Hepatocyte (in vitro differentiated cells): ENCODE data around the gene RICTOR. TPM values are rescaled to one million over a fixed set of nuclear protein-coding genes. Genes with fewer than 3 reads are reported as not detected.
A peak's percentile ranks its signal among the peaks of the same experiment; 100 is the strongest.

ENCODE experiments used
- DNase-seq: peaks from one replicate; pipeline ENCODE4 v3.0.0-alpha.2; 2016; ENCODE audit warnings: low spot score
- H2AFZ ChIP-seq: fragments of 200-600 bp; sonication (generic); 2 replicates; pipeline ENCODE4 v1.6.0; 2016; ENCODE audit warnings: antibody characterized with exemption, mild to moderate bottlenecking
- H3K27ac ChIP-seq: fragments of 200-600 bp; sonication (generic); 2 replicates; pipeline ENCODE4 v1.5.1; 2016; ENCODE audit warnings: mild to moderate bottlenecking
- H3K27me3 ChIP-seq: fragments of 200-600 bp; sonication (generic); 2 replicates; pipeline ENCODE4 v1.6.1; 2016
- H3K36me3 ChIP-seq: fragments of 200-600 bp; sonication (generic); replicated peaks from 2 replicates; pipeline ENCODE4 v1.5.1; 2016; ENCODE audit warnings: low read depth; ENCODE audit not compliant: insufficient read depth
- H3K4me1 ChIP-seq: fragments of 200-600 bp; sonication (generic); 2 replicates; pipeline ENCODE4 v1.5.1; 2016; ENCODE audit warnings: mild to moderate bottlenecking, moderate library complexity; ENCODE audit not compliant: insufficient read depth
- H3K4me2 ChIP-seq: fragments of 200-600 bp; sonication (generic); 2 replicates; pipeline ENCODE4 v1.6.0; 2016
- H3K4me3 ChIP-seq: fragments of 200-600 bp; sonication (generic); 2 replicates; pipeline ENCODE4 v1.5.1; 2016; ENCODE audit warnings: mild to moderate bottlenecking
- H3K79me2 ChIP-seq: fragments of 200-600 bp; sonication (generic); 2 replicates; pipeline ENCODE4 v1.6.0; 2017; ENCODE audit warnings: mild to moderate bottlenecking
- H3K9me2 ChIP-seq: fragments of 200-600 bp; sonication (generic); replicated peaks from 2 replicates; pipeline ENCODE4 v1.6.0; 2017; ENCODE audit warnings: mild to moderate bottlenecking; ENCODE audit not compliant: insufficient read depth
- H3K9me3 ChIP-seq: fragments of 200-600 bp; sonication (generic); 2 replicates; pipeline ENCODE4 v1.5.1; 2016; ENCODE audit warnings: low read depth, mild to moderate bottlenecking
- H4K20me1 ChIP-seq: fragments of 200-600 bp; sonication (generic); 2 replicates; pipeline ENCODE4 v1.6.0; 2016; ENCODE audit warnings: mild to moderate bottlenecking; ENCODE audit not compliant: insufficient read depth, poor library complexity, severe bottlenecking
- EZH2 ChIP-seq: fragments of 200-600 bp; sonication (generic); IDR thresholded peaks from 2 replicates; pipeline ENCODE4 v1.6.1; 2016; ENCODE audit warnings: antibody characterized with exemption, mild to moderate bottlenecking, borderline replicate concordance
- EZH2phosphoT487 ChIP-seq: fragments of 200-600 bp; sonication (generic); IDR thresholded peaks from one replicate; pipeline ENCODE4 v1.6.1; 2018; ENCODE audit warnings: antibody characterized with exemption, mild to moderate bottlenecking, low read depth, moderate library complexity; ENCODE audit not compliant: unreplicated experiment, severe bottlenecking
- WGBS: methylation state at CpG from one replicate; pipeline ENCODE4 v1.1.6; 2016; ENCODE audit warnings: low lambda C conversion rate; ENCODE audit errors: missing lambda C conversion rate; 5-methylcytosine and 5-hydroxymethylcytosine counted together
- polyA plus RNA-seq: library from polyadenylated mRNA; unstranded; fragments of >200 nt; fragmentation: Nextera tagmentation; extraction: Ambion mirVana; gene quantifications from 2 replicates; pipeline ENCODE4 v1.2.1, GENCODE V29; 2016
- total RNA-seq: library from RNA; depleted of rRNA; stranded (reverse); fragments of >200 nt; gene quantifications from 2 replicates; pipeline ENCODE4 v1.2.3, GENCODE V29; 2014
- TF ChIP-seq, protein P1 (sequence below): fragments of 200-600 bp; sonication (generic); IDR thresholded peaks from 2 replicates; pipeline ENCODE4 v1.5.1; 2016; ENCODE audit warnings: antibody characterized with exemption, mild to moderate bottlenecking; ENCODE audit not compliant: poor library complexity

Gene RICTOR
- total and polyA plus RNA-seq, 2 experiments from 2014 or later, result 8.5 to 29.1 TPM

- Histone ChIP-seq H3K9me3 (no peaks in the 10 kb centered on the region), H3K4me2 (peak overlapping the region; percentile 66), H3K27ac (no peak overlapping the region), H3K27me3 (no peaks in the 10 kb centered on the region), H4K20me1 (peaks cover 19% of the 10 kb centered on the region), H3K4me1 (peaks cover 10% of the 10 kb centered on the region), H3K79me2 (peaks cover 94% of the 10 kb centered on the region), H2AFZ (no peak overlapping the region), H3K9me2 (no peaks in the 10 kb centered on the region), H3K4me3 (no peak overlapping the region), H3K36me3 (no peaks in the 10 kb centered on the region)
- 95% methylated on average over 2 of the region's 2 CpGs for WGBS
- DNase-seq, result no peak
- TF ChIP-seq, protein P1, sequence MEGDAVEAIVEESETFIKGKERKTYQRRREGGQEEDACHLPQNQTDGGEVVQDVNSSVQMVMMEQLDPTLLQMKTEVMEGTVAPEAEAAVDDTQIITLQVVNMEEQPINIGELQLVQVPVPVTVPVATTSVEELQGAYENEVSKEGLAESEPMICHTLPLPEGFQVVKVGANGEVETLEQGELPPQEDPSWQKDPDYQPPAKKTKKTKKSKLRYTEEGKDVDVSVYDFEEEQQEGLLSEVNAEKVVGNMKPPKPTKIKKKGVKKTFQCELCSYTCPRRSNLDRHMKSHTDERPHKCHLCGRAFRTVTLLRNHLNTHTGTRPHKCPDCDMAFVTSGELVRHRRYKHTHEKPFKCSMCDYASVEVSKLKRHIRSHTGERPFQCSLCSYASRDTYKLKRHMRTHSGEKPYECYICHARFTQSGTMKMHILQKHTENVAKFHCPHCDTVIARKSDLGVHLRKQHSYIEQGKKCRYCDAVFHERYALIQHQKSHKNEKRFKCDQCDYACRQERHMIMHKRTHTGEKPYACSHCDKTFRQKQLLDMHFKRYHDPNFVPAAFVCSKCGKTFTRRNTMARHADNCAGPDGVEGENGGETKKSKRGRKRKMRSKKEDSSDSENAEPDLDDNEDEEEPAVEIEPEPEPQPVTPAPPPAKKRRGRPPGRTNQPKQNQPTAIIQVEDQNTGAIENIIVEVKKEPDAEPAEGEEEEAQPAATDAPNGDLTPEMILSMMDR, result no peak
- TF ChIP-seq EZH2 (no peak), EZH2phosphoT487 (no peak)
Measured at GRCh38 chr5:39058178-39058921, 15.8 kb downstream of the RICTOR start.

DNA sequence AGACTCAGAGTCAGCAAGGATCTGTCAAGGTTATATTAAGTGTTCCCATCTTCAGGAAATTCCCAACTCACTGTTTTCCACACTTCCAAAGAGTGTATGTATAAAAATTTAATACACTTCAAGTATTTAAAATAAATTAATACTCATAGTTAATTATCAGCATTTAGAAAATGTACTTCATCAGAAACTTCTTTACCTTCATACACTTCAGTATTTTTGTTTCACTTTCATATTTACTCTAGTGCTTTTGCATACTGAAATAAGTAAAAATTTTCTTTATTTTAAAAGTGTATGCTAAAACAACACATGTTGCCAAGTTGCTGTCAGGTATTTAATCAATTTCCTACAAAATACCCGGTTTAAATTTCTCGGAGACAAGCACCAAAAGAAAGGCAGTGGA, 16.5 kb downstream of the RICTOR start:
- Histone ChIP-seq H3K79me2 (peaks cover 95% of the 10 kb centered on the region), H3K36me3 (no peaks in the 10 kb centered on the region), H3K4me2 (peak overlapping the region; percentile 66), H3K27me3 (no peaks in the 10 kb centered on the region), H4K20me1 (peaks cover 12% of the 10 kb centered on the region), H2AFZ (no peak overlapping the region), H3K4me3 (no peak overlapping the region), H3K9me2 (no peaks in the 10 kb centered on the region), H3K4me1 (peaks cover 4% of the 10 kb centered on the region), H3K9me3 (no peaks in the 10 kb centered on the region), H3K27ac (no peak overlapping the region)
- TF ChIP-seq EZH2phosphoT487, result no peak
- TF ChIP-seq, protein P1, result no peak
- no peak for TF ChIP-seq EZH2
- WGBS, result 92% methylated on average over 2 of the region's 2 CpGs
- DNase-seq, result no peak

DNA sequence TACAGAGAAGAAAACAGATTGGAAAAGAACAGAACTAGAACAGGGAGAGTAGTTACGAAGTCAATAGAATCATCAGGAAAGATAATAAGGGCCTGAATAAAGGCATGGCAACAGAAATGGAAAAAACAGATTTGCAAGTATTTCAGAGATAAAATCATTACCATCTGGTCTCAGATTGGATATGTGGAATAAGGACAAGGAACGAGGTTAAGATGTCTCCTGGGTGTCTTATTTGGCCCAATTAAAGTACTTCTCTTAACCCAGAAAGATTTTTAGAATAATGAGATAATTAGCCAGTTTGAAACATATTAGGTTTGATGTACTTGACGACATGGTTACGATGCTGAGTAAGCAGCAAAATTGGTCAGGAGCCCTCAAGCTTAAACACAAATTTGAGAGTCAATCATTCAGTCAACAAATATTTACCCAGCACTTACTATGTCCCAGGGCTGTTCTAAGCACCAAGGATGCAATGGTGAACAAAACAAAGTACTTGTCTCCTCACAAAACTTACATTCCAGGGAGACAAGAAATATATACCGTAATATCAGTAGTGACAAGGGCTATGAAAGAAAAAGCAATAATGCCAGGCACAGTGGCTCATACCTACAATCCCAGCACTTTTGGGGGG, 18.3 kb downstream of the RICTOR start:
- Histone ChIP-seq H3K9me3 (no peaks in the 10 kb centered on the region), H3K27me3 (no peaks in the 10 kb centered on the region), H4K20me1 (no peaks in the 10 kb centered on the region), H3K36me3 (no peaks in the 10 kb centered on the region), H3K27ac (no peak overlapping the region), H3K79me2 (peaks cover 95% of the 10 kb centered on the region), H3K4me2 (no peak overlapping the region), H3K4me3 (no peak overlapping the region), H2AFZ (no peak overlapping the region), H3K4me1 (no peaks in the 10 kb centered on the region), H3K9me2 (no peaks in the 10 kb centered on the region)
- TF ChIP-seq EZH2phosphoT487, result no peak
- no peak for TF ChIP-seq EZH2
- TF ChIP-seq, protein P1, result no peak
- DNase-seq, result no peak
- WGBS, result 67% methylated on average over 5 of the region's 5 CpGs
